ENCODE data around the gene COX6A2. TPM values are rescaled to one million over a fixed set of nuclear protein-coding genes. Genes with fewer than 3 reads are reported as not detected.

COX6A2 gene
- total RNA-seq, 1 donor from 2014 or later: not detected

DNA sequence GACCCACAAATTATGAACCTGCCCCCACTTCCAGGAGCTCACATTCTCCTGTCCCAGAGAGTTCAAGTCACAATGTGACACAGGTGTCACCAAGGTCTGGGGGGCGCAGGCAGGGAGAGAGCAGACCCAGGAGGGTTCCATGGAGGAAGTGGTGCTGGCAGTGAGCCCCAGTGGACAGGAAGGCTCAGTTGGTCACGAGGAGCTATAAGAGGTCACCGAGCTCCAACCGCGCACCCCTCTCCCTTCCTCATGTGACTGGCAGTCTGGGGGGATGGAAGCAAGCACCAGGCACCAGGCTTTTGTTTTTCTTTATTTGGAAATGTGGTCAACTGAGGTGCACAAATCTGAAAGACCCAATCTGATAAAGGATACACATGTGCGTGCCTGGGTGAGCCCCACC is 32.5 kb downstream of the COX6A2 start:
- TF ChIP-seq, protein P1, sequence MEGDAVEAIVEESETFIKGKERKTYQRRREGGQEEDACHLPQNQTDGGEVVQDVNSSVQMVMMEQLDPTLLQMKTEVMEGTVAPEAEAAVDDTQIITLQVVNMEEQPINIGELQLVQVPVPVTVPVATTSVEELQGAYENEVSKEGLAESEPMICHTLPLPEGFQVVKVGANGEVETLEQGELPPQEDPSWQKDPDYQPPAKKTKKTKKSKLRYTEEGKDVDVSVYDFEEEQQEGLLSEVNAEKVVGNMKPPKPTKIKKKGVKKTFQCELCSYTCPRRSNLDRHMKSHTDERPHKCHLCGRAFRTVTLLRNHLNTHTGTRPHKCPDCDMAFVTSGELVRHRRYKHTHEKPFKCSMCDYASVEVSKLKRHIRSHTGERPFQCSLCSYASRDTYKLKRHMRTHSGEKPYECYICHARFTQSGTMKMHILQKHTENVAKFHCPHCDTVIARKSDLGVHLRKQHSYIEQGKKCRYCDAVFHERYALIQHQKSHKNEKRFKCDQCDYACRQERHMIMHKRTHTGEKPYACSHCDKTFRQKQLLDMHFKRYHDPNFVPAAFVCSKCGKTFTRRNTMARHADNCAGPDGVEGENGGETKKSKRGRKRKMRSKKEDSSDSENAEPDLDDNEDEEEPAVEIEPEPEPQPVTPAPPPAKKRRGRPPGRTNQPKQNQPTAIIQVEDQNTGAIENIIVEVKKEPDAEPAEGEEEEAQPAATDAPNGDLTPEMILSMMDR (IDR thresholded peaks at IDR 0.05): no peak
- no peak overlapping the region for H3K4me3 Mint-ChIP-seq (ENCODE audit: unreplicated experiment)
- peaks cover 2% of the 10 kb centered on the region for H3K27me3 Mint-ChIP-seq (ENCODE audit: unreplicated experiment)
- no peaks in the 10 kb centered on the region for H3K36me3 Mint-ChIP-seq (ENCODE audit: unreplicated experiment)
- no peak overlapping the region for H3K27ac Mint-ChIP-seq (ENCODE audit: unreplicated experiment)
- no peak for DNase-seq (ENCODE audit: extremely low spot score, unreplicated experiment)
- peaks cover 5% of the 10 kb centered on the region for H3K9me3 Mint-ChIP-seq (ENCODE audit: unreplicated experiment)
- H3K4me1 Mint-ChIP-seq (ENCODE audit: unreplicated experiment): no peaks in the 10 kb centered on the region

DNA sequence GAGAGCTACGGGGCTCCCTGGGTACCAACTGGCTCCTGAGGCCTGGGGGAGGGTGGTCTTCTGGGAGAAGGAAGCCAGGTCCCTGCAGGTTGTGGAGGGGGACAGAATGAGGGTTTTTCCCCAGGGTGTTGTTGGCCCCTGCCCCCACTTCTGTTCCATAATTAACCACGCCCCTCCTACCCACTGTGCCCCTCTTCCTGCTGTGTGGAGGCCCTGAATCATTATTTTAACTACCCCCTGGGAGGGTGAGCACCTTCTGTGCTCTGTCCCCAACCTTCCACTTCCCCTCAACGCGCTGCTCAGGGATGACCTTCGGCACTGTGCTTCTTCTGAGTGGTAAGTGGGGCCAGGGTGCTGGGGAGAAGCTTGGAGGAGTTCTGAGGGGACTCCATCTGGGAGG is 35.1 kb downstream of the COX6A2 start, which contains the start of gene ITGAD:
TSS of gene ITGAD (plus strand) at position 280 of the 400 bp plus-strand sequence. CDS start at position 306, 26 bp downstream.
- Mint-ChIP-seq H3K4me3 (ENCODE audit: unreplicated experiment) (no peak within 1 kb of the TSS), H3K27me3 (ENCODE audit: unreplicated experiment) (peaks cover 3% of the 10 kb centered on the region), H3K4me1 (ENCODE audit: unreplicated experiment) (no peaks in the 10 kb centered on the region), H3K27ac (ENCODE audit: unreplicated experiment) (no peak within 1 kb of the TSS), H3K36me3 (ENCODE audit: unreplicated experiment) (no peaks in the 10 kb centered on the region), H3K9me3 (ENCODE audit: unreplicated experiment) (no peaks in the 10 kb centered on the region)
- TF ChIP-seq, protein P1 (IDR thresholded peaks at IDR 0.05): no peak
- no peak for DNase-seq (ENCODE audit: extremely low spot score, unreplicated experiment)

DNA sequence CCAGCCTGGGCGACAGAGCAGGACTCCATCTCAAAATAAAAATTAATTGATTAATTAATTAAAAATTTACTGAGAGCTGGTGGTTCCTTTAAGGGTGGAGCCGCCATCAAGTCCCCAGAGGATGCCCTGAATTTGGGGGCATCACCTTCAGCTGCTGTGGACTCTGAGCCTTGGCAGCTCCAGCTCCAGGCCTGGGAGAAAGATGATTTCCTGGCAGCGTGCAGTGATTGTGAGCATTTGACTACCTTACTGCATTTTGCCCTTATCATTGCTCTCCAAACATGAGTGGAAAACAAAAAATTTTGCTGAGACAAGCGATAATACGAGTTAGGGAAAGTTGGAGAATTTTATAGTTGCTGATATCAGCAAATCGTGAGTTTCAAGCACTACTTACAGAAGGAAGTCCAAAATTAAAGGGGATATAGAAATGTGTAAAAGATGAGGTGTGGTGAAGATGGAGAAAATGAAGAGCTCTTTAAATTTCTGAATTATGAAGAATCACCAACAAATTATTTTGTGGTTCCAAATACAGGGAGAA is 37.6 kb downstream of the COX6A2 start:
- TF ChIP-seq, protein P1 (IDR thresholded peaks at IDR 0.05): no peak
- H3K36me3 Mint-ChIP-seq (ENCODE audit: unreplicated experiment): no peaks in the 10 kb centered on the region
- DNase-seq (ENCODE audit: extremely low spot score, unreplicated experiment): no peak

DNA sequence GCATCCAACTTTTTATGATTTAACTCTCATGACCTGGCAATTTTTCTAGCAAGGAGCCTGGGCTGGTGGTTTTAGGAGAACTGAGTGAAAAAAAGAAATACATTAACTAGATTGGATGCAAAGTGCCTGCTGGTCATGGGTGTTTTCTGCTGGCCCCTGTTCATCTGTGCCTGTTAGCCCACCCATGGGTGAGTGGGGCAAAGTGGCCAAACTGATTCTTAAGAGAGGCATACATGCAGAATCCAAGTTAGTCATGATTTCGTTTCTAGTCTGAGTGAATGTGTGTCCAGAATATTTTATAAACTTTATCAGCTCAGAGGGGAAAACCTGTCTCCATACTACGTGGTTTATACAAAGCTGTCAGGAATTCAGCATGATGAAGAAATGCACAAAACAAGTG is 39.6 kb downstream of the COX6A2 start:
- Mint-ChIP-seq H3K27ac (ENCODE audit: unreplicated experiment) (no peak overlapping the region), H3K36me3 (ENCODE audit: unreplicated experiment) (no peaks in the 10 kb centered on the region), H3K4me3 (ENCODE audit: unreplicated experiment) (no peak overlapping the region), H3K27me3 (ENCODE audit: unreplicated experiment) (peaks cover 8% of the 10 kb centered on the region), H3K9me3 (ENCODE audit: unreplicated experiment) (no peaks in the 10 kb centered on the region), H3K4me1 (ENCODE audit: unreplicated experiment) (no peaks in the 10 kb centered on the region)
- TF ChIP-seq, protein P1 (IDR thresholded peaks at IDR 0.05): no peak
- no peak for DNase-seq (ENCODE audit: extremely low spot score, unreplicated experiment)

More for the DNA sequence above, 37.6 kb downstream of the COX6A2 start:
- Mint-ChIP-seq H3K9me3 (ENCODE audit: unreplicated experiment) (no peaks in the 10 kb centered on the region), H3K4me1 (ENCODE audit: unreplicated experiment) (no peaks in the 10 kb centered on the region), H3K27me3 (ENCODE audit: unreplicated experiment) (peaks cover 8% of the 10 kb centered on the region), H3K4me3 (ENCODE audit: unreplicated experiment) (no peak overlapping the region), H3K27ac (ENCODE audit: unreplicated experiment) (no peak overlapping the region)

DNA sequence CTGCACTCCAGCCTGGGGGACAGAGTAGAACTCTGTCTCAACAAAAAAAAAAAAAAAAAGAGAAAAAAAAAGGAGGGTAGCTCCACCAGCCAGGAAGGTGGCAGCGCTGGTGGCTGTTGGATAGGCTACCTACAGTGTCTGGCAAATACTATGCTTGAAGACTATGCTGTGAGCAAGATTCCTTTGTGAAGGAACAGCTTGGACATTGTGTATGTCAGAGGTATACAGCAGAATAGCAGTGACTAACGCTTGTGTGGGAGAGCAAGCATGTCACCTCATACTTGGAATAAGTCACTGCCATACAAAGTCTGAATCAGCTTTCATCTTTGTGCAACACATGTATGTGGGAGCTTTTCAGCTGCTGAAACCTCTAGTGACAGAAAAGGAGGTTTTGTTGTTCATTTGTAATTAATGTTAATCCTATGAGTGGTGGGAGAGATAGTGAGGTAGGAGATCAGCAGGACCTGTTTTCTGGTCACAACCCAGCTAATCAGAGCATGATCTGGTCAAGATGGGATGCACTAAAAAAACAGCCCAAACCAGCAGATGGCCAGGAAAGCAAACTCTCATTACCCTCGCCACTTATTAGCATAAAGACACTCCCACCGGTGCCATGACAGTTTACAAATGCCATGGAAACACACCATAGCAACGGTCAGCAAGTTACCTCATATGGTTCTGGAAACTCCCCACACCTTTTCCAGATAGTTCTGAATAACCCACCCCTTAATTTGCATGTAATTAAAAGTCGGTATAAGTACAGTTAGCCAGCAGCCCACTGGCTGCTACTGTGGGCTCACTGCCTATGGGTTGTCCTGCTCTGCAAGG is 41.8 kb downstream of the COX6A2 start:
- Mint-ChIP-seq H3K27ac (ENCODE audit: unreplicated experiment) (no peak overlapping the region), H3K9me3 (ENCODE audit: unreplicated experiment) (no peaks in the 10 kb centered on the region), H3K36me3 (ENCODE audit: unreplicated experiment) (no peaks in the 10 kb centered on the region), H3K4me1 (ENCODE audit: unreplicated experiment) (no peaks in the 10 kb centered on the region), H3K4me3 (ENCODE audit: unreplicated experiment) (no peak overlapping the region), H3K27me3 (ENCODE audit: unreplicated experiment) (peaks cover 12% of the 10 kb centered on the region)
- DNase-seq (ENCODE audit: extremely low spot score, unreplicated experiment): no peak
- TF ChIP-seq, protein P1 (IDR thresholded peaks at IDR 0.05): no peak
